Stomach smooth muscle (tissue), 2 donors: Measurements from ENCODE around the gene TCF12.

Experiments used
- H3K27ac ChIP-seq: one replicate; pipeline ENCODE4 v1.7.0; 2013; ENCODE audit warnings: mild to moderate bottlenecking, low read length, inconsistent platforms
- H3K27me3 ChIP-seq, 2 donors: one replicate each; pipeline ENCODE4 v1.7.0; 2013; ENCODE audit warnings: low read length in 2 of 2; ENCODE audit not compliant: insufficient read depth in 2 of 2, control insufficient read depth in 1 of 2
- H3K36me3 ChIP-seq, 2 donors: one replicate each; pipeline ENCODE4 v1.7.0; 2013; ENCODE audit warnings: low read length in 2 of 2; ENCODE audit not compliant: control insufficient read depth in 2 of 2, insufficient read depth in 2 of 2
- H3K4me1 ChIP-seq: one replicate; pipeline ENCODE4 v1.7.0; 2013; ENCODE audit warnings: low read length; ENCODE audit not compliant: control insufficient read depth, insufficient read depth
- H3K4me3 ChIP-seq, 2 donors: one replicate each; pipeline ENCODE4 v1.7.0; 2013; ENCODE audit warnings: low read length in 2 of 2
- H3K9ac ChIP-seq, 2 donors: one replicate each; pipeline ENCODE4 v1.7.0; 2013; ENCODE audit warnings: low read length in 2 of 2, mild to moderate bottlenecking in 1 of 2
- H3K9me3 ChIP-seq, 2 donors: one replicate each; pipeline ENCODE4 v1.7.0; 2013; ENCODE audit warnings: low read length in 2 of 2; ENCODE audit not compliant: control insufficient read depth in 2 of 2
- donor health status: healthy.
- donor health status: Pancreatic carcinoma.

The TCF12 gene

GRCh38 chr15:57305009-57305408, 386.6 kb downstream of the TCF12 start:
- no peak overlapping the region for H3K4me3 ChIP-seq
- H3K4me1 ChIP-seq: peaks cover 12% of the 10 kb centered on the region

DNA sequence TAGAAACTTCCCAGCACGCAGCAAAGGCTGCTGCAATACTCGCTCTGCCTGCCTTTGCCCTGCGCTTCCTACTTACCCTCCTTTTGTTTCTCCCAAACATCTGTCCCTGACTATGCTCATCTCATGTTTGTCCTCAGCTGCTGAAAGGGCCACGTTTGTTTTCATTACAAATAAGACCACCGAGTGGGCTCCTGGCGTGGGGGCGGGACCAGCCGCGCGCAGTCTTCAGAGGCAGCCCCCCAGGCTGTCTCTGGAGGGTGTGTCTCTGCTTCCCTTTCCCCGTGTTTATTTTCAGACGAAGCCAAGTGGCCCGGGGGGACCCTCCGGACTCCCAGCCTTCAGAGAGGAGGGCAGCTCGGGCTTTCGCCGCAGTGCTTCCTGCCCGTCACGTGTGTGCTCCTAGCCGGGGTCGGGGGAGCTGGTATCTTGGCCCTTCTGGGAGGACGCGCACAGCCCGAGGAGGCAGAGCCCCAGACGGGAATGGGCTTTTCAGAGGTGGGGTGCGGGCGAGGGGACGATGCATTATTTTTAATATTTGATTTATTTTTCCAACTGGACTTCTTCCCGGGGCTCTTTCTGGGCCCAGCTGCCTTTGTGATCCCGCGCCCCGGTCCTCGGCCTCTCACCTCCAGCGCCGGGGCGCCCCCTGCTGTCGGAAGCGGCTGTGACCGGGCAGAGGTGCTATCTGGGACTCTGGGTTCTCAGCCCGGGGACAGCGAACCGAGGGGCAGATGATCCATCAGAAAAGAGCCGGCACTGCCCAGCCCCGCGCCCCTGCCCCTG, 387.9 kb downstream of the TCF12 start:
- Histone ChIP-seq H3K9me3 (no peaks in the 10 kb centered on the region), H3K36me3 (no peaks in the 10 kb centered on the region), H3K27ac (no peak overlapping the region), H3K4me1 (peaks cover 12% of the 10 kb centered on the region), H3K4me3 (peak overlapping the region; percentile 72 to 76), H3K27me3 (no peaks in the 10 kb centered on the region), H3K9ac (peak overlapping the region; percentile 47 to 48)

More at GRCh38 chr15:57305009-57305408, 386.6 kb downstream of the TCF12 start:
- Histone ChIP-seq H3K9me3 (no peaks in the 10 kb centered on the region), H3K9ac (no peak overlapping the region), H3K36me3 (no peaks in the 10 kb centered on the region), H3K27me3 (no peaks in the 10 kb centered on the region), H3K27ac (no peak overlapping the region)

- Histone ChIP-seq H3K27ac (no peak overlapping the region), H3K4me3 (peak overlapping the region in 1 of 2 donors; percentile 76), H3K9ac (no peak overlapping the region), H3K4me1 (peaks cover 12% of the 10 kb centered on the region), H3K27me3 (no peaks in the 10 kb centered on the region), H3K9me3 (no peaks in the 10 kb centered on the region), H3K36me3 (no peaks in the 10 kb centered on the region)
Measured at GRCh38 chr15:57306944-57307411, 388.5 kb downstream of the TCF12 start.

- Histone ChIP-seq H3K9me3 (no peaks in the 10 kb centered on the region), H3K4me1 (peaks cover 16% of the 10 kb centered on the region), H3K4me3 (no peak overlapping the region), H3K27ac (no peak overlapping the region), H3K36me3 (no peaks in the 10 kb centered on the region), H3K9ac (no peak overlapping the region), H3K27me3 (no peaks in the 10 kb centered on the region)
Measured at GRCh38 chr15:57307527-57308169, 389.2 kb downstream of the TCF12 start.

- Histone ChIP-seq H3K4me3 (no peak overlapping the region), H3K9ac (no peak overlapping the region), H3K9me3 (no peaks in the 10 kb centered on the region), H3K4me1 (peaks cover 19% of the 10 kb centered on the region), H3K36me3 (no peaks in the 10 kb centered on the region), H3K27ac (no peak overlapping the region), H3K27me3 (no peaks in the 10 kb centered on the region)
Measured at GRCh38 chr15:57308170-57308545, 389.7 kb downstream of the TCF12 start.

DNA sequence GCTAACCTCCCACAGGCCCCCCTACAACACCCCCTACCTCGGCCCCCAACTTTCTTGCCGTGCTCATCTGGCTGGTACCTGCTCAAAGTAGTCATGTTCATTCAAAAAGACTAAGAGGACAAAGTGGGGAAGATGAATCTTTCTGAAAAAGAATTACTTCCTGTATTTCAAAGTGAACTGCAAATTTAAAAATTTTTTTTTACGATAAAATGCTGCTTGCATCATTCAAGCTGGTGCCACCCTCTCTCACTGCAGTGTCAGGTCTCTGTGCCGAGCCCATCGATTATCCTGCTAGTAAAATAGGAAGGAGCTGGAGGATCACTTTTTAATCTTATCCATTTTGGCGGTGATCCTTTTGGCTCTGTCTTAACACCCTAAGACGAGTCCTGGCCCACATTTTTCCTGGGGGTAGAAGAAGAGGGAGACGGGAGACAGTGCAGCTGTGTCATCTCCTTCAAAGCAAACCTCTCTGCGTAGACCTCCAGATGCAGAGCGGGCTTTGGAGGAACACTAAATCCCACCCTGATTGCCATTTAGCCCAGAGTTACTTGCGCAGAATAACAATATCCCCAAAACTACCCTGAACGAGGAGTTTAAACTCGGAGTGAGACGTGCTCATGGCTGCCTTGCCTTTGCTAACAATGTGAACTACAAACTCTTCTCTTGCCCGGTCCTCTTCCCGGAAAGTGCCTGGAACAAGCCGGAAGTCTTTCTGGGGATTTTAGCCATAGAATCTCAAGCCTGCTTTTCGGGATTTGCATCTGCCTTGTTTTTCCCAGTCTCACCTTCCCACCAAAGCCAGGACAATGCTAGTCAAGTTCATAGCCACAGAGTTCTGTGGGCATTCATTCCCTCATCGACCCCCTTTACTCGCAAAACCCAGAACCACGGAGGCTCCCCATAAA, 391.7 kb downstream of the TCF12 start:
- H3K4me1 ChIP-seq: peaks cover 19% of the 10 kb centered on the region
- H3K27ac ChIP-seq: no peak overlapping the region

DNA sequence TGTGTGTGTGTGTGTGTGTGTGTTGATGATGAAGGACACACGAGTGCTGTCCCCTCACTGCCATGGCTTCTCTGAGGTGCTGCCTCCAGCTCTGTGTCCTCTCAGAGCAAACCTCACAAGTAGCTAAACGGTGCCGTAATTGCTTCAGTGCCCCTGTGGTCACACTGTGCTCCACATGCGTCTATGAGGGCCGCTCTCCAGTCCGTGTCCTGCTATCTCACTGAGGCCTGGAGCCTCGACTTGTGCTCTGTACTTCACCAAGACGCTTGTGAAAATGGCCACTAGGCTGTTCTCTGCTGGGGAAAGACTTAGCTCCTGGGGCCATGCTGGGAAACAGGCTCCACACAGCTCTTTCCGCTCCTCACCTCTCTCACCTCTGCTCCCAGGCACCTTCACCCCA, 392.4 kb downstream of the TCF12 start:
- Histone ChIP-seq H3K36me3 (no peaks in the 10 kb centered on the region), H3K9ac (no peak overlapping the region), H3K27me3 (no peaks in the 10 kb centered on the region), H3K4me1 (peaks cover 18% of the 10 kb centered on the region), H3K9me3 (no peaks in the 10 kb centered on the region), H3K27ac (no peak overlapping the region), H3K4me3 (no peak overlapping the region)

More for the DNA sequence above, 391.7 kb downstream of the TCF12 start:
- no peaks in the 10 kb centered on the region for H3K36me3 ChIP-seq
- no peak overlapping the region for H3K9ac ChIP-seq
- H3K4me3 ChIP-seq: no peak overlapping the region
- no peaks in the 10 kb centered on the region for H3K27me3 ChIP-seq
- H3K9me3 ChIP-seq: no peaks in the 10 kb centered on the region

- H3K9me3 ChIP-seq: no peaks in the 10 kb centered on the region
- no peak overlapping the region for H3K9ac ChIP-seq
- H3K27ac ChIP-seq: no peak overlapping the region
- H3K36me3 ChIP-seq: no peaks in the 10 kb centered on the region
- no peaks in the 10 kb centered on the region for H3K27me3 ChIP-seq
- H3K4me1 ChIP-seq: peaks cover 9% of the 10 kb centered on the region
- H3K4me3 ChIP-seq: no peak overlapping the region
Measured at GRCh38 chr15:57312006-57312317, 393.5 kb downstream of the TCF12 start.

- Histone ChIP-seq H3K27ac (no peak overlapping the region), H3K4me3 (no peak overlapping the region), H3K4me1 (peaks cover 7% of the 10 kb centered on the region), H3K9me3 (no peaks in the 10 kb centered on the region), H3K9ac (no peak overlapping the region), H3K27me3 (no peaks in the 10 kb centered on the region), H3K36me3 (no peaks in the 10 kb centered on the region)
Measured at GRCh38 chr15:57312318-57313133, 394.1 kb downstream of the TCF12 start.

DNA sequence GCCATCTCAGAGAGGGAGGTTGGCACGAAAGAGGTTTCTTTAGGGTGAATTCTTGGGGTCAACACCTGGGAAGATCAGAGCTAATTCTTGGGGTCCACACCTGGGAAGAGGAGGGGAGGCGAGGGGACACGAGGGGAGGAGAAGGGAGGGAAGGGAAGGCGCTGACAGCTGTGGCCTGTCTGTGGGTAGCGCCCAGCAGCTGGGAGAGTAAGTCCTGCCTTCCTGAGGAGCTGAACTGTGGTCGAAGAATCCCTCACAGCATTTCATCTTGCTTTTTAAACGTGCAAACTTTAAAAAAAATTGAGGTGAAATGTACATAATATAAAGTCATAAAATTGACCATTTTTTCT, 394.7 kb downstream of the TCF12 start:
- H3K4me3 ChIP-seq: no peak overlapping the region
- no peaks in the 10 kb centered on the region for H3K27me3 ChIP-seq
- no peak overlapping the region for H3K27ac ChIP-seq
- H3K9ac ChIP-seq: no peak overlapping the region
- H3K36me3 ChIP-seq: no peaks in the 10 kb centered on the region
- peaks cover 7% of the 10 kb centered on the region for H3K4me1 ChIP-seq
- H3K9me3 ChIP-seq: no peaks in the 10 kb centered on the region
